GM12872 (cell line): ENCODE results near the gene HK3.

Source experiments
- CTCF ChIP-seq: IDR thresholded peaks from 3 replicates; pipeline ENCODE4 v1.5.1; 2011; ENCODE audit warnings: low read depth, mild to moderate bottlenecking, low read length, moderate library complexity; ENCODE audit not compliant: insufficient read depth

Gene HK3

GRCh38 chr5:176899296-176899891, at the start of gene HK3:
Gene HK3, minus strand, starts transcription at chr5:176899346. Its CDS starts 3,187 bp downstream, at chr5:176896159.
- TF ChIP-seq CTCF, result no peak

GRCh38 chr5:176948458-176948857, 49.3 kb upstream of the HK3 start:
- no peak for TF ChIP-seq CTCF

GRCh38 chr5:176947847-176948246, 48.7 kb upstream of the HK3 start:
- no peak for TF ChIP-seq CTCF

- TF ChIP-seq CTCF, result no peak
Observed at GRCh38 chr5:176944268-176944667, 45.1 kb upstream of the HK3 start.

GRCh38 chr5:176943816-176944215, 44.7 kb upstream of the HK3 start:
- TF ChIP-seq CTCF, result no peak

- TF ChIP-seq CTCF, result no peak
Observed at GRCh38 chr5:176941951-176942350, 42.8 kb upstream of the HK3 start.

- TF ChIP-seq CTCF, result no peak
Observed at GRCh38 chr5:176938472-176938871, 39.3 kb upstream of the HK3 start.
